Neuronal stem cell (in vitro differentiated cells): Measurements from ENCODE around the gene MSRB2.
"Not testable (repeated sequence)": the region's sequence is repeated elsewhere in the genome, so short reads cannot be mapped to it uniquely, and the experiment has no call there.

ENCODE experiments used
- DNase-seq: peaks from one replicate; pipeline ENCODE4 v3.0.0-alpha.2; 2013; ENCODE audit warnings: low spot score
- H2AFZ ChIP-seq: one replicate; pipeline ENCODE4 v1.6.1; 2013; ENCODE audit warnings: mild to moderate bottlenecking, low read length, inconsistent platforms
- H2AK5ac ChIP-seq: 2 replicates; pipeline ENCODE4 v1.6.1; 2013; ENCODE audit warnings: low read depth, mild to moderate bottlenecking, inconsistent platforms, low read length, moderate library complexity, mixed read lengths
- H2BK120ac ChIP-seq: 2 replicates; pipeline ENCODE4 v1.6.1; 2013; ENCODE audit warnings: low read depth, mild to moderate bottlenecking, inconsistent platforms, low read length, moderate library complexity, mixed read lengths
- H2BK12ac ChIP-seq: one replicate; pipeline ENCODE4 v1.6.1; 2013; ENCODE audit warnings: low read length, inconsistent platforms
- H2BK15ac ChIP-seq: 2 replicates; pipeline ENCODE4 v1.6.1; 2013; ENCODE audit warnings: mild to moderate bottlenecking, low read length, inconsistent platforms, mixed read lengths
- H2BK5ac ChIP-seq: one replicate; pipeline ENCODE4 v1.6.1; 2013; ENCODE audit warnings: inconsistent platforms, mild to moderate bottlenecking, low read length, moderate library complexity
- H3K14ac ChIP-seq: one replicate; pipeline ENCODE4 v1.6.1; 2013; ENCODE audit warnings: low read length, inconsistent platforms
- H3K18ac ChIP-seq: 2 replicates; pipeline ENCODE4 v1.6.1; 2013; ENCODE audit warnings: low read length, inconsistent platforms
- H3K23ac ChIP-seq: 2 replicates; pipeline ENCODE4 v1.6.1; 2013; ENCODE audit warnings: low read depth, mild to moderate bottlenecking, mixed read lengths, low read length, inconsistent platforms; ENCODE audit not compliant: poor library complexity
- H3K27ac ChIP-seq: replicated peaks from 3 replicates; pipeline ENCODE4 v1.5.1; 2013; ENCODE audit warnings: low read length, inconsistent platforms
- H3K27me3 ChIP-seq, 3 experiments: 2 replicates each; pipeline ENCODE4 v1.6.1; 2013; ENCODE audit warnings: low read length in 3 of 3, mild to moderate bottlenecking in 2 of 3, inconsistent platforms in 1 of 3, low read depth in 1 of 3, mixed read lengths in 1 of 3, moderate library complexity in 1 of 3; ENCODE audit not compliant: control insufficient read depth in 3 of 3, insufficient read depth in 3 of 3
- H3K36me3 ChIP-seq, 2 donors: replicated peaks in 1 of 2; 2 replicates each; pipeline ENCODE4 v1.6.1; 2013; ENCODE audit warnings: low read length in 2 of 2; ENCODE audit not compliant: control insufficient read depth in 2 of 2, insufficient read depth in 2 of 2
- H3K4ac ChIP-seq: 2 replicates; pipeline ENCODE4 v1.6.1; 2013; ENCODE audit warnings: inconsistent platforms, mild to moderate bottlenecking, low read length, moderate library complexity
- H3K4me1 ChIP-seq, 2 donors: 1 replicate in 1 of 2; 2 replicates in 1 of 2; pipeline ENCODE4 v1.6.1; 2013; ENCODE audit warnings: low read length in 2 of 2, low read depth in 1 of 2; ENCODE audit not compliant: control insufficient read depth in 2 of 2, insufficient read depth in 1 of 2
- H3K4me2 ChIP-seq: one replicate; pipeline ENCODE4 v1.6.1; 2013; ENCODE audit warnings: mild to moderate bottlenecking, low read length, inconsistent platforms; ENCODE audit not compliant: insufficient read depth, poor library complexity, severe bottlenecking
- H3K4me3 ChIP-seq, 2 donors: 2 replicates each; pipeline ENCODE4 v1.5.1; 2013; ENCODE audit warnings: low read length in 2 of 2, mild to moderate bottlenecking in 2 of 2, inconsistent platforms in 1 of 2, moderate library complexity in 1 of 2
- H3K79me1 ChIP-seq: one replicate; pipeline ENCODE4 v1.6.1; 2013; ENCODE audit warnings: low read depth, mild to moderate bottlenecking, inconsistent platforms, low read length, moderate library complexity
- H3K9ac ChIP-seq: one replicate; pipeline ENCODE4 v1.6.1; 2013; ENCODE audit warnings: mild to moderate bottlenecking, low read depth, low read length, inconsistent platforms; ENCODE audit not compliant: poor library complexity
- H3K9me3 ChIP-seq, 2 donors: replicated peaks in 1 of 2; 2 replicates each; pipeline versions ENCODE3 to v1.6.1; 2013; ENCODE audit warnings: low read length in 2 of 2, mild to moderate bottlenecking in 2 of 2, inconsistent platforms in 1 of 2, low read depth in 1 of 2, mixed read lengths in 1 of 2, moderate library complexity in 1 of 2; ENCODE audit not compliant: control insufficient read depth in 2 of 2, insufficient read depth in 1 of 2
- H4K8ac ChIP-seq: one replicate; pipeline ENCODE4 v1.6.1; 2013; ENCODE audit warnings: low read depth, mild to moderate bottlenecking, inconsistent platforms, low read length, moderate library complexity
- H4K91ac ChIP-seq: one replicate; pipeline ENCODE4 v1.6.1; 2013; ENCODE audit warnings: low read length, low read depth, mild to moderate bottlenecking, inconsistent platforms; ENCODE audit not compliant: poor library complexity
- WGBS, 2 donors: extraction: QIAGEN DNeasy Blood & Tissue Kit; methylation state at CpG; one replicate each; pipeline ENCODE4 v1.1.7; 2013; ENCODE audit warnings: missing lambda C conversion rate in 2 of 2, mixed read lengths in 1 of 2; ENCODE audit not compliant: insufficient read length in 2 of 2, insufficient replicate concordance in 1 of 2; ENCODE audit errors: extremely low coverage in 2 of 2; 5-methylcytosine and 5-hydroxymethylcytosine counted together

MSRB2 gene

DNA sequence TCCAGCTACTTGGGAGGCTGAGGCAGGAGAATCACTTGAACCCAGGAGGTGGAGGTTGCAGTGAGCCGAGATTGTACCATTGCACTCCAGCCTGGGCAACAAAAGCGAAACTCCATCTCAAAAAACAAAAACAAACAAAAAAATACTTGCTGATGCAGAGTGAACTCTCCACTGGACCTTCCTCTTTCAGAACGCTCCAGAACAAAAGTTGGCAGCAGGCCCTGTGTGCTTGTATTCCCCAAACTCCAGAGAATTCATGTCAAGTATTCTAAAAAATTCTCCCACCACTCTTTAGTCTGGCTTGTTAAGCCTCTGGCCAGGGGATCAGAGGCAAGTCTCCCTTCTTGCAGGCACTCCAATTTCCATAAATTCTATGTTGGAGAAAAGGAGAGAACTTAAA lies 22.8 kb upstream of the MSRB2 start:
- H2AFZ ChIP-seq, H3K4me3 ChIP-seq, H3K4ac ChIP-seq, H3K36me3 ChIP-seq, H3K4me1 ChIP-seq, H4K91ac ChIP-seq, H3K9ac ChIP-seq, H3K27ac ChIP-seq, H3K23ac ChIP-seq, H4K8ac ChIP-seq, H2BK15ac ChIP-seq, H2AK5ac ChIP-seq, H3K79me1 ChIP-seq, H2BK120ac ChIP-seq, H2BK5ac ChIP-seq, H2BK12ac ChIP-seq, H3K4me2 ChIP-seq, H3K27me3 ChIP-seq, H3K18ac ChIP-seq, H3K14ac ChIP-seq, DNase-seq, H3K9me3 ChIP-seq: not testable (repeated sequence)
- no CpG with 5 or more reads among the region's 3 CpGs for WGBS, 2 donors

DNA sequence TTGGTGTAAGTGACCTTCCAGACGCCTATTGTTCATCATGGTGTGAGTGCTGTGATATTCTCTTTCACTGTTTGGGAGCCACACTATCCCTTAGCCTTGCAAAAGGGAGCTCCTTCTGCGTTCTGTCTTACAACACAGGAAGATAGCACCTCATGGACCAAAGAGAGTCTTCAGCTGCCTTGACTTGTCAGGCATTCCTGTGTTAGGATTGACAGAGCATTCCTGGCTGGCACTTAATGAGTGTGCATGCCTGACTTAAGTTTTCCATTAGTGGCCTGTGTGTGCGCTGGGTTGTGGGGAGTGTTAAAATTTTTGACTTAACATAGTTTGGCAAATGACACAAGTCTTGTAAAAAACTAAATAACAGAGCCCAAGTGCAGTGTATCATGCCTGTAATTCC lies 21.9 kb upstream of the MSRB2 start:
- Histone ChIP-seq H3K9me3 (no peaks in the 10 kb centered on the region), H2AK5ac (no peak overlapping the region), H3K23ac (no peak overlapping the region), H3K27ac (no peak overlapping the region), H3K4me1 (peaks cover 0 to 3% of the 10 kb centered on the region in 2 donors), H3K18ac (no peak overlapping the region), H3K36me3 (no peaks in the 10 kb centered on the region), H4K8ac (no peak overlapping the region), H2BK120ac (no peak overlapping the region), H3K4ac (no peak overlapping the region), H2BK15ac (no peak overlapping the region), H3K27me3 (no peaks in the 10 kb centered on the region), H3K4me2 (no peak overlapping the region), H4K91ac (no peak overlapping the region), H3K9ac (no peak overlapping the region), H2AFZ (no peak overlapping the region), H2BK12ac (no peak overlapping the region), H2BK5ac (no peak overlapping the region), H3K79me1 (peaks cover 1% of the 10 kb centered on the region), H3K4me3 (no peak overlapping the region), H3K14ac (no peak overlapping the region)
- DNase-seq: no peak
- no CpG with 5 or more reads among the region's 3 CpGs for WGBS, 2 donors

DNA sequence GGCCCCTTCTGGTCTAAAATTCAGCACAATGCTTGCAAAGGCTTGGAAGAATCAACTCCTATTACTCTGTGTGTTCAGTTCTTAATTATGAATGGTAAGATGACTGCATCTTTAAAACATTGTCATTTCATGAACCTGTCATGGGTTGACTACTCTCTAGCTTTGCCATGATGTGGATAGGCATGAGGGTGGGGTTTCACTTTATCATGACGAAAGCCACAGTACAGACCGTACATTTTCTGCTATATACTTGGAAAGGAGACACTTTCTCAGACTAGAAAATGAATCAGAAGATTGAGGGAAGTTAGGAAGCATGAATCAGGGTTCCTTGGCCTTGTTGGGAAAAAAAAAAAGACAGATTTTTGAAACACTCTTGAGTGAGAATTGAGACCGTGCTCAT lies 19.7 kb upstream of the MSRB2 start:
- H3K4me3 ChIP-seq: no peak overlapping the region
- H2AK5ac ChIP-seq: no peak overlapping the region
- H3K4me2 ChIP-seq: no peak overlapping the region
- DNase-seq: no peak
- H2BK120ac ChIP-seq: no peak overlapping the region
- no peak overlapping the region for H3K9ac ChIP-seq
- H3K14ac ChIP-seq: no peak overlapping the region
- H3K18ac ChIP-seq: no peak overlapping the region
- no peaks in the 10 kb centered on the region for H3K9me3 ChIP-seq
- no peak overlapping the region for H4K8ac ChIP-seq
- H3K4me1 ChIP-seq: peaks cover 0 to 5% of the 10 kb centered on the region in 2 donors
- H3K4ac ChIP-seq: no peak overlapping the region
- H3K79me1 ChIP-seq: no peaks in the 10 kb centered on the region
- no peak overlapping the region for H2AFZ ChIP-seq
- no peak overlapping the region for H3K27ac ChIP-seq
- no CpG with 5 or more reads among the region's 3 CpGs for WGBS, 2 donors
- H3K27me3 ChIP-seq: no peaks in the 10 kb centered on the region
- H2BK15ac ChIP-seq: no peak overlapping the region
- no peak overlapping the region for H2BK12ac ChIP-seq
- no peak overlapping the region for H3K23ac ChIP-seq
- H2BK5ac ChIP-seq: no peak overlapping the region
- H4K91ac ChIP-seq: no peak overlapping the region
- H3K36me3 ChIP-seq: no peaks in the 10 kb centered on the region

DNA sequence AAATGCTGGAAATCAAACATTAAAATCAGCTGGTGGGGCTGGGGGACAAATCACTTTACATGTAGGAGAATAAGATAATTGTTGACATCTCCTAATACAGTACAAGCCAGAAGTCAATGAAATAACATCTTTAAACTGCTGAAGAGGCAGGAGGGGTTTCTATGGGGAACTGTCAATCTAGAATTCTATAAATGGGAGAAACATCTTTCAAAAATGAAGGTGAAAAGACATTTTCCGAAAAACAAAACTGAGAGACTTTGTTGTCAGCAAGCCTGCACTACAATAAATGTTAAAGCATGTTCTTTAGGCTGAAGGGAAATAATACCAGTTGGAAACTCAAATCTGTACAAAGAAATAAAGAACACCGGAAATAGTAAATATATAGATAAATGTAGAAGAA lies 17.3 kb upstream of the MSRB2 start:
- Histone ChIP-seq H3K79me1 (no peaks in the 10 kb centered on the region), H4K91ac (no peak overlapping the region), H2AK5ac (no peak overlapping the region), H3K4me1 (peaks cover 0 to 5% of the 10 kb centered on the region in 2 donors), H3K4ac (no peak overlapping the region), H2BK5ac (no peak overlapping the region), H3K4me3 (no peak overlapping the region), H3K9ac (no peak overlapping the region), H2BK15ac (no peak overlapping the region), H3K4me2 (no peak overlapping the region), H3K9me3 (no peaks in the 10 kb centered on the region), H3K36me3 (no peaks in the 10 kb centered on the region), H2AFZ (no peak overlapping the region), H3K18ac (no peak overlapping the region), H3K27ac (no peak overlapping the region), H3K14ac (no peak overlapping the region), H3K23ac (no peak overlapping the region), H4K8ac (no peak overlapping the region), H3K27me3 (no peaks in the 10 kb centered on the region), H2BK12ac (no peak overlapping the region), H2BK120ac (no peak overlapping the region)
- WGBS, 2 donors: no CpG with 5 or more reads among the region's 2 CpGs
- no peak for DNase-seq
